Cardiac fibroblast (primary cell): ENCODE measurements around the gene GRIK5.

Experiments
- DNase-seq, 2 donors: peaks; one replicate each; pipeline versions ENCODE4 v3.0.0 to v3.0.0-alpha.2; 2010; ENCODE audit warnings: low read depth in 2 of 2
- H3K4me3 ChIP-seq, 2 donors: replicated peaks in 1 of 2; 1 replicate in 1 of 2; 2 replicates in 1 of 2; pipeline ENCODE4 v1.5.1; 2011; ENCODE audit warnings: low read depth in 2 of 2, low read length in 2 of 2, mild to moderate bottlenecking in 2 of 2, moderate library complexity in 1 of 2
- CTCF ChIP-seq: IDR thresholded peaks from one replicate; pipeline ENCODE4 v1.5.1; 2011; ENCODE audit warnings: low read depth, mild to moderate bottlenecking, low read length, inconsistent platforms

GRIK5 gene, protein sequence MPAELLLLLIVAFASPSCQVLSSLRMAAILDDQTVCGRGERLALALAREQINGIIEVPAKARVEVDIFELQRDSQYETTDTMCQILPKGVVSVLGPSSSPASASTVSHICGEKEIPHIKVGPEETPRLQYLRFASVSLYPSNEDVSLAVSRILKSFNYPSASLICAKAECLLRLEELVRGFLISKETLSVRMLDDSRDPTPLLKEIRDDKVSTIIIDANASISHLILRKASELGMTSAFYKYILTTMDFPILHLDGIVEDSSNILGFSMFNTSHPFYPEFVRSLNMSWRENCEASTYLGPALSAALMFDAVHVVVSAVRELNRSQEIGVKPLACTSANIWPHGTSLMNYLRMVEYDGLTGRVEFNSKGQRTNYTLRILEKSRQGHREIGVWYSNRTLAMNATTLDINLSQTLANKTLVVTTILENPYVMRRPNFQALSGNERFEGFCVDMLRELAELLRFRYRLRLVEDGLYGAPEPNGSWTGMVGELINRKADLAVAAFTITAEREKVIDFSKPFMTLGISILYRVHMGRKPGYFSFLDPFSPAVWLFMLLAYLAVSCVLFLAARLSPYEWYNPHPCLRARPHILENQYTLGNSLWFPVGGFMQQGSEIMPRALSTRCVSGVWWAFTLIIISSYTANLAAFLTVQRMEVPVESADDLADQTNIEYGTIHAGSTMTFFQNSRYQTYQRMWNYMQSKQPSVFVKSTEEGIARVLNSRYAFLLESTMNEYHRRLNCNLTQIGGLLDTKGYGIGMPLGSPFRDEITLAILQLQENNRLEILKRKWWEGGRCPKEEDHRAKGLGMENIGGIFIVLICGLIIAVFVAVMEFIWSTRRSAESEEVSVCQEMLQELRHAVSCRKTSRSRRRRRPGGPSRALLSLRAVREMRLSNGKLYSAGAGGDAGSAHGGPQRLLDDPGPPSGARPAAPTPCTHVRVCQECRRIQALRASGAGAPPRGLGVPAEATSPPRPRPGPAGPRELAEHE

GRCh38 chr19:42069619-42070351, at the start of gene GRIK5:
Gene GRIK5 (minus strand): TSS chr19:42070206. CDS start chr19:42065770, 4,436 bp downstream.
- no peak within 1 kb of the TSS for H3K4me3 ChIP-seq
- no peak for DNase-seq
- no peak for TF ChIP-seq CTCF

DNA sequence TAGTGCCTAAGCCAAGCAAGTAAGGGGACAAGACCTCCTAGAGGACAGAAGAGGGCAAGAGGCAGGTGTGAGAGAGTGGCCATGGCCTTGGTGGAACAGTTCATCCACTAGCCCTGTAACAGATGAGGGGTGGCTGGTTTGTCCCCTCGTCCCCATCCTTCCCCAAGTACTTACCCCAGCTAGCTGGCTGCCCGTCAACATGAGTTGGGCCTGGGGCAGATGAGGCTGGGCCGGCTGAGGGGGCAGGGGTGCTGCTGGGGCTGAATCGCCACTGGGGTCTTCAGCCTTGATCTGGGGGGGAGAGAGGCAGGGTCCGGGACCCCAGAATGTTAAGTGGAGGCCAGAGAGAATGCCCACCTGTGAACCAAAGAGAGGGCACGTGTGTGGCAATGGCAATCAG, 47.1 kb upstream of the GRIK5 start:
- no peak for TF ChIP-seq CTCF
- H3K4me3 ChIP-seq, result no peak overlapping the region
- no peak for DNase-seq

GRCh38 chr19:42116308-42117075, 46.5 kb upstream of the GRIK5 start:
- peak; percentile 25 for TF ChIP-seq CTCF
- DNase-seq, result no peak
- no peak overlapping the region for H3K4me3 ChIP-seq

DNA sequence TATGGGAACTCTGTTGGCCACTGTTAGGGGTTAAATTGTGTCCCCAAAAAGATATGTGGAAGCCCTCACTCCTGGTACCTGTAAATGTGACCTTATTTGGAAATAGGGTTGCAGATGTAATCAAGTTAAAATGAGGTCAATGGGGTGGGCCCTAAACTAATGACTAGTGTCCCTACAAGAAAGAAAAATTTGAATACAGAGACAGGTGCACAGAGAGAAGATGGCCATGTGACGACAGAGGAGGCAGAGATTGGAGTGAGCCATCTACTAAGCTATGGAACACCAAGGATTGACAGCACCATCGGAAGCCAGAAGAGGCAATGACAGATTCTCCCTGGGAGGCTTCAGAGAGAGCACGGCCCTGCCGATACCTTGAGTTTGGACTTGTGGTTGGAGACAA, 45.7 kb upstream of the GRIK5 start:
- no peak for DNase-seq
- no peak overlapping the region for H3K4me3 ChIP-seq
- TF ChIP-seq CTCF, result no peak

- no peak for TF ChIP-seq CTCF
- no peak overlapping the region for H3K4me3 ChIP-seq
- peak in 1 of 2 donors; percentile 33 for DNase-seq
Measured at GRCh38 chr19:42115219-42115618, 45.2 kb upstream of the GRIK5 start.

GRCh38 chr19:42114412-42114811, 44.4 kb upstream of the GRIK5 start:
- no peak for DNase-seq
- peak overlapping the region in 1 of 2 donors; percentile 26 for H3K4me3 ChIP-seq
- no peak for TF ChIP-seq CTCF
